ENCODE results near the gene TRIM38.

The TRIM38 gene

GRCh38 chr6:26029857-26030653 is 67.5 kb downstream of the TRIM38 start:
- no peak for TF ChIP-seq CTCF (conservative IDR thresholded peaks at IDR 0.05; ENCODE audit: control insufficient read depth, insufficient read depth, low read depth, low read length)
- DNase-seq (ENCODE audit: low read depth), result no peak
- H3K4me3 ChIP-seq (ENCODE audit: control insufficient read depth, low read depth, low read length), result no peak overlapping the region

- H3K4me3 ChIP-seq (ENCODE audit: control insufficient read depth, low read depth, low read length), result peak overlapping the region; percentile 76
- TF ChIP-seq CTCF (conservative IDR thresholded peaks at IDR 0.05; ENCODE audit: control insufficient read depth, insufficient read depth, low read depth, low read length), result no peak
- peak; percentile 15 for DNase-seq (ENCODE audit: low read depth)
Measured at GRCh38 chr6:26030716-26031115, 68.1 kb downstream of the TRIM38 start.

- H3K4me3 ChIP-seq (ENCODE audit: control insufficient read depth, low read depth, low read length), result peak overlapping the region; percentile 76
- DNase-seq (ENCODE audit: low read depth), result peak; percentile 20
- no peak for TF ChIP-seq CTCF (conservative IDR thresholded peaks at IDR 0.05; ENCODE audit: control insufficient read depth, insufficient read depth, low read depth, low read length)
Measured at GRCh38 chr6:26031151-26031594, 68.6 kb downstream of the TRIM38 start.

GRCh38 chr6:26031595-26032339 is 69.2 kb downstream of the TRIM38 start:
- DNase-seq (ENCODE audit: low read depth), result peak; percentile 98
- H3K4me3 ChIP-seq (ENCODE audit: control insufficient read depth, low read depth, low read length), result peak overlapping the region; percentile 76
- no peak for TF ChIP-seq CTCF (conservative IDR thresholded peaks at IDR 0.05; ENCODE audit: control insufficient read depth, insufficient read depth, low read depth, low read length)

GRCh38 chr6:26032340-26033084 is 69.9 kb downstream of the TRIM38 start:
- peak; percentile 35 for DNase-seq (ENCODE audit: low read depth)
- no peak for TF ChIP-seq CTCF (conservative IDR thresholded peaks at IDR 0.05; ENCODE audit: control insufficient read depth, insufficient read depth, low read depth, low read length)
- H3K4me3 ChIP-seq (ENCODE audit: control insufficient read depth, low read depth, low read length), result peak overlapping the region; percentile 76

- H3K4me3 ChIP-seq (ENCODE audit: control insufficient read depth, low read depth, low read length), result peak overlapping the region; percentile 76
- peak; percentile 99 for DNase-seq (ENCODE audit: low read depth)
- TF ChIP-seq CTCF (conservative IDR thresholded peaks at IDR 0.05; ENCODE audit: control insufficient read depth, insufficient read depth, low read depth, low read length), result no peak
Measured at GRCh38 chr6:26033085-26033940, 70.7 kb downstream of the TRIM38 start.
